Jurkat, Clone E6-1 (cell line): ENCODE results near the gene ITGA11.
"Not testable (repeated sequence)": the region's sequence is repeated elsewhere in the genome, so short reads cannot be mapped to it uniquely, and the experiment has no call there.

Source experiments
- DNase-seq: peaks from one replicate; pipeline ENCODE4 v3.0.0-alpha.2; 2011; ENCODE audit warnings: low read depth, low spot score
- H3K4me3 ChIP-seq: 2 replicates; pipeline ENCODE4 v1.5.1; 2011; ENCODE audit warnings: mild to moderate bottlenecking, low read length, control low read depth, moderate library complexity

ITGA11 gene

DNA sequence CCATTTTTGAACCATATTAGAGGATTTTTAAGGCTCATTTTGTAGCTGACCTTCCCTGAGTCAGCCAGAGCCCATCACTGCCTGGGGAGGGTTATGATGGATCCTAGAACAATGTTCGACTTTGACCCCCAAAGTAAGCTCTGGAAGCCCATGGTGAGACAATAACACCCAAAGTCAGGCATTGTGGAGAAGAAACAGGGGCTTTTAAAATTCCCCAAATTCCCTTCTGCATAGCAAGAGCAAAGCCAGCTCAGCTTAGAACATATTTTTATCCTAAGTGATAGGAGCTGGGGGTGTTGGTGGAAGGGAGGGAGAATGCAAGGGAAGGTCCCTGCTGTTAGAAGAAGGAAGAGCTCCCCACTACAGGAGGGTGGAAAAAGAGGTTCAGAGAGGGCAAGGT, 4.0 kb downstream of the ITGA11 start:
- no peak for DNase-seq
- no peak overlapping the region for H3K4me3 ChIP-seq

DNA sequence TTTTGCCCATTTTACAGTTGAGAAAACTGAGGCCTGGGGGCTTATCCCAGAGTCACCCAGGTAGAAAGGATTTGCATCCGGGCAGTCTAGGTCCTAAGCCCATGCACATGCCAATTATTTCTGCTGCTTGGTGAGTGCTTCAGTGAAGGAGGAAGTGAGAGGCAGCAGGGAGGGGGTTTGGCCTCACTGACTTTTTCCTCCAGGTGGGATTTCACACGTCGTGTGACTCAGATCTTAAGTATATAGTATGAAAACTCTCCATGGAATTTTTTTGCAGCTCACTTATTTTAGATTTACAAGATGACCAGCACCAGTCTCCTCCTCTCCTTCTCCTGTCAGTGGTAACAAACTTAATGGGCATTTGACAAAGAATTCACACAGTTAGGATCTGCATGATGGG, 4.6 kb downstream of the ITGA11 start:
- no peak for DNase-seq
- H3K4me3 ChIP-seq = no peak overlapping the region

DNA sequence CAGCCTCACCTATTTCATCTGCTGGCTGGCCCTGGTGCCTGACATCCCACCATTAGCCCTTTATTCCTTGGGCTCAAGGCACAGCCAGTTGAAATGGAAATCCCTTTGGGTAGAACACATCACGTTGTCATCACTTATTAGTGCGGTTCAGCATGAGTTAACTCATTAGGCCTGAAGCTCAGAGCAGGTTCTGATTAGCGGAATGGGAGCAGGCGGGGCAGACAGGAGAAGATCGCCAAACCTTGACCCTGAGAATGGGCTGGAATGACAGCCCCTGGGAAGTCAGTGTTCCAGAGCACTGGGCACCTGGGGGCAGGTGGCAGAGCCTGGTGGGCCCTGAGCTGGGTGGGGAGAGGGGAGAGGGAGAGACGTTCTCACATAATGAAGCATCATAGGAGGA, 5.8 kb downstream of the ITGA11 start:
- DNase-seq = no peak
- no peak overlapping the region for H3K4me3 ChIP-seq

DNA sequence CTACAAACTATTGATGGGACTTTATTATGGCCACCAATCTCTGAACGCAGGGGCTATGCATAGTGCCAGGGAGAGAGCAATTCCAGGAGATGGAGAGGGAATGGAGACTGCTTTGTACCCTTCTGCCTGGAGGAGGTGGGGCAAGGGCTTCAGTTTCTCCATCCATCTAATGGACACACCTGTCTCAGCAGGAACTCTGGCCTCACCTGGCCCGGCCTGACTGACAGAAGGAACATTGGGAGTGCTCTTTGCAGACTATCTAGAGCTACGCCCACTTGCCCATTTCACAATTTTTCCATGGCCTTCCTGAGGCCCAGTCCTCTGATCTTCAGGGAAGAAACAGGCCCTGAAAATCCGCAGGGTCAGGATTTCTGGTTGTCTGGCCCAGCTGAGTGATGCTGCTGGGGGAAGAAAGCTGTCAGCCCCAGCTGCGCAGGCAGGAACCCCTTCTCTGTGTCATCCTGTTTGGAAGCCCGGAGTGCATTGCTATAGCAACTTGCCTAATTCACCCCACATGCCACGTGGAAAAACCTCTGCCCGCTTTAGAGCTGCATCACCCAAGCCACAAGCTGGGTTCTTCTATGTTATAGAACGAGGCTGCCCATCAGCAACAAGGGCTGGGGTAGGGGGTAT, 6.4 kb downstream of the ITGA11 start:
- H3K4me3 ChIP-seq = no peak overlapping the region
- DNase-seq = no peak

DNA sequence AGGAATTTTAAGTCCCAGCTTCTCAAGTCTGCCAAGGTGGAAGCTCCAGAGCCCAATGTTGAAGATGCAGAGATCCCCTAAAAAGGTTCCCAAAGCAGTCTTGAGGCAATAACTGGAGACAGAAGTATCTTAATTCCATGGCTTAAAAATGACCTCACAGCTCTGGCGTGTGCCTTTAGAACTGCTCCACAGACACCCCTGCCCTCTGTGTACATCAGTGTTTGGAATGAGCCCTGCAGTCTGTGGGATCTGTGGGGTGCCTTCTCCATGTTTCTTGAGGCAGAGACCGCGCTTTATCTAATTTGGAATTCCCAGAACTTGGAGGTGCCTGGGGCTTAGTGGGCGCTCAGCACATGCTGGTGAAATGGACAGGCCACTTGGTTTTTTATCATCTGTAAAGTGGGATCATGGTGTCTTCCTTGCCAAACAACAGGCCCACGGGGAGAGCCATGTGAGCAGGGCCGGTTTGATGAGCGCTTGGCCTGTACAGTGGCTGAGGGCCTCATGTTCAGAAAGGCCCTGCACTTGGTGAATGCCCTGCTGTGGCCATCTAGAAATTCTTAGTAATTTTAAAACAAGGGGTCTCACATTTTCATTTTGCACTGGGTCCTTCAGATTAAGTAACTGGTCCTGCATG, 7.1 kb downstream of the ITGA11 start:
- no peak for DNase-seq

DNA sequence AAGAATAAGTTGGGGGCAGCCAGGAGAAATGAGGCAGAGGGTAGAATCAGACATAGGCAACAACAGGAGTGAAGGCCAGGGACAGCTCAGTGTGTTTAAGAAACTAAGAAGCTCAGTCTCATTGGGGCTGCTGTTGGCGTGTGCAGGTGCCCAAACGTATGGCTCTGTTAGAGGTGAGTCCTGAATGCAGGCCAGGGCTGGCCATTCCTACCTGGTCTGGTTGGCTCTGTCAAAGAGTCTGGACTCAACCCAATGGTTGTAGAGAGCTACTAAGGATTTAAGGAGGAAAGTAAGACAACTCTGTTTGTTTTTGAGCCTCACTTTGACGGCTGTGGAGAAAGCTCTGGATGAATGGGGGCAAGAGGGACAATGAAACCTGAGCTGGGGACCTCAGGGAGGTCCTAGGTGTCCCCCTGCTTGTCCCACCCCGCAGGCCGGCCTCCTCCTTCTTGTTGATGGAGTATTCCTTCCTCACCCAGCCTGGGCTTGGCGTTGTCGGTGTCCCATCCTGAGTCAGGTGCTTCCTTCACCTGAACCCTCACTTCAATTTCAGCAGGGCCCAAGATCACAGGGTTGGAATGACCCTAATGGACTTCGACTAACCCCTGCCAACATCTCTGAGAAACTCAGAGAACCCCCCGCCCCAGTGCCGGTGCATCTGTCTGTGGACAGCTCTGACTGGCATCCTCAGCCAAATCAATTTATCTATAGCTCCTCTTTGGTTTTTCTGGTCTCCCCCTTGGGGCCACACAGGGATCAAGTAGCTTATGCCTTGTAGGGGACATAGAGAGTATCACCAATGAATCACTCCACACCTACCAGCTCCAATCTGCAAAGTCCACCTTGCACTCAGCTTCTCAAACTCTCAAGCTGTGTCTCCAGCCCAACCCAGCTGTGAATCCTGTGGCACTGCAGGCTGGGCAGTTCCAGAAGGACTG, 8.3 kb downstream of the ITGA11 start:
- no peak overlapping the region for H3K4me3 ChIP-seq
- no peak for DNase-seq

More for the DNA sequence above, 7.1 kb downstream of the ITGA11 start:
- no peak overlapping the region for H3K4me3 ChIP-seq

DNA sequence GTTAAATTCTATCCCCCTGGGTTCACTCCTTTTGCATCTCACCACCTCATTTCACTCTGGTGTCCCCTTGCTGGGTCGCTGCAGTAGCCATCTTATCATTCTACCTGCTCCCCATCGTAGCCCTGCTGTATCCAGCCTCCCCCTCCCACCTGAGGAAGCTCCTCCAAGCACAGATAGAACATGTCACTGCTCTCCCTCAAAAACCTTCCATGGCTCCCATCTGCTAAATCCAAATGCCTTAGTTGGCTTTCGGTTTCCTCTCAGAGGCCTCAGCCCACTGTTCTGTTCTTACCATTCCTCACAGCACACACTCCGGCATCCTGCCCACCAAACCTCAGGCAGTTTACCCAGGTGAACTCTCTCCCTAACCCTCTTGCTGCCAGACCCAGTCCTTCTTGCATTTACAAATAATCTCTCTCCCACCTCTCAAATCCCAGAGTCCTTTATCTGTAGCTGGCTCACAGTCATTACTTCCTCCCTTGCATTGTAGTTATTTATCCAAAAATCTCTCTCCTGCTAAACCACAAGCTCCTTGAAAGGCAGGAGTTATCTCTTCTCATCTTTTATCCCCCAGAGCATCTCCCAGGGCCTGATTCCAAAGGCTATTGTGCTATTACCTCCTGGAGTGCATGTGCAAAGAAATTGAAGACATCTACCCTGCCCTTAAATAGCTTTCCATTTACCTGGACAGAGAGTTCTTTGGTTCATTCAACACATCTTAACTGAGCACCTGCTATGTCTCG, 9.4 kb downstream of the ITGA11 start:
- not testable (repeated sequence) for H3K4me3 ChIP-seq, DNase-seq

DNA sequence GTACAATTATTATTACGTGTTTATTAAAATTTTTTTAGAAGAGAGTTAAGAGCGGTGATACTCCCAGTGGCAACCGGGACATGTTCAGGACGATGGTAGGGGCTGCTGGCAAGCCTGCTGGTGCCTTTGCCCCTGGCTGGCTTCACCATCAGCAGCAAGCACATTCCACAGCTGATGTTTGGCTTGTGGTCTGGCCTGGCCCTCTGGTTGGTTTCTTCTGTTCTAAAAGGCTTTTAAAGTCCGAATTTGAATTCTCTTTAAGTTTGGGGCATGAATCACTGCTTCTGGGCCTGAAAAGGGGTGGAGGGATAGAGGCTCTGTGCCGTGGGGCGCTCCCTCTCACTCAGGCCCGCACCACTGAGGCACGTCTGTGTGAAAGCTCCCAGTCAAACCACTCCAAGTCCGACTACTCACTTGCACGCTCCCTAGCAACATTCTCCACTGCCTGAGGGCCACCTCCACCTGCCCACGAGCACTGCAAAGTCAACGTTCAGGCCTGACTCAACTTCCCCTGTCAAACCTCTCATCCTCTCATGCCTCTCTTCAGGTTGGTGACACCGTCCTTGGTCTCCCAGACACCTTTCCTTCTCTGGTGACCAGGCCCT, 10.1 kb downstream of the ITGA11 start:
- DNase-seq = no peak
- no peak overlapping the region for H3K4me3 ChIP-seq

DNA sequence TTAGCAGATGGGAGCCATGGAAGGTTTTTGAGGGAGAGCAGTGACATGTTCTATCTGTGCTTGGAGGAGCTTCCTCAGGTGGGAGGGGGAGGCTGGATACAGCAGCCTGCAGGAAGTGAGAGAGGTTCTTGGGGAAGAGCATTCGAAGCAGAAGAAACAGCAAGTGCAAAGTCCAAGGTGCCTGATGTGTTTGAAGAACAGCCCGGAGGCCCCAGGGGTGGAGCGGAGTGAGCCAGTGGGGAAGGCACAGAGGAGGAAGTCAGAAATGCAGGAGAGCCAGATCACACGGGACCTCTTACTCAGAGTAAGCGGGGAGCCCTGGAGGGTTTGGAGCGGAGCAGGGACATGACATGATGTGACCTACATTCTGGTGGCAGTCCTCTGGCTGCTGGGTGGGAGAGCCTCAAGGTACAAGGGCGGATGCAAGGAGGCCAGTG, 10.8 kb downstream of the ITGA11 start:
- DNase-seq = no peak
- H3K4me3 ChIP-seq = no peak overlapping the region

DNA sequence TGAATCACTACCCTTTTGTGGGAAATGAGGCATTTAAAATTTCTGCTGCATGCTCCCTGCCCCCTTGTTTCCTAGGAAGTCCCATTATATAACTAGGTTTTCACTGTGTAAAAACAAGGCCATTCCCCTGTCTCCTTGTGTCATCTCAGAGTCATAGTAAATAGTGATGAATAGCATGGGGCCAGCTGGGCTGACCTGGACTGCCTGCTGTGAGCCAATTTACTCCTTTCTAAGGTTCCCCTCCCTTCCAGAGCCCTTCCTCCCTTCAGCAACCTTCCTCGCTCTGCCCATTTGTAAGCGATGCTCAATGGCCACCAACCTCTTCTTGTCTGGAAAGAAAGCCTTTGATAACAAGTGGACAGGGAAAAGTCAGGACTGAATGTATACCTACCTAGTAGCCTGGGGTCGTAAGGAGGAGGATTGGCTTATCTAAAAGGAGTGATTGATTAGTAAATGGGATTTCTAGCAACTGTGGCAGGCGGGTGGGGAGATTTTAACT, 11.7 kb downstream of the ITGA11 start:
- no peak for DNase-seq

DNA sequence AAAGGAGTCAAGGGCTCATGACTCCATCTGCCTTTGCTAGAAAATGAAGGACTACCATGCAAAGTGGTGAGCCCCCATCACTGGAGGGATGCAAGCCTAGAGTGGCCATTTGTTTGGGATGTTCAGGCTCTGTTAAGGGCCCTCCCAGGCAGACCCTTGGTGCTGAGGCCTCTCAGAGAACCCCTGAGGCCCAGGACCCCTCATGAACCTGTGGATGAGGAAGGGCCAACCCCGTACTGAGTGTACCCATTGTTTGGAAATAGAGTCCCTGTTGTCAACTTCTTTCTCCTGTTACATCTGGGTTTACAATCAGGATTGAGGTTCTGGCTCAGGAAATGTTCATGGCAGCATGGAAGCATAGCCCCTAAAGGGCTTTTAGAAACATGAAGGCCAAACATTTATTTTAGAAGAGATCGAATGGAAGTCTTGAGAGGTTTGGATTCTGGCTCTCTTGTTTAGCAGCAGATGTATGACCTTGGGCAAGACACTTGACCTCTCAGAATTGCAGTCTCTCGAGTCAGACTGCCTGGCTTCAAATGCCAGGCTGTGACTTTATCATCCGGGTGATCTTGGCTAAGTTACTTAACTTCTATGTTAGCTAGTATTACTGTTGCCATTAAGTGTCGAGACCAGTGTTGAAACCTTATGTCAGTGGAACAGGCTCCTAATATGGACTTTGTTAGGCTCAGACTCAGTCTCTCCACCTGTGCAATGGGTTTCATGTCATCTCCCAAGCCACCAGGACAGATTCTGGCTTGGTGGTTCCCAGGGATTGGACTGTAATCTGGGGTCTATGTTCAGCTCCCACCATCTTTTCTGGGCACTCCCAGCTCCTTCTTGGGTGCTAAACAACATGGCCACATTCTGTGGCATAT, 12.4 kb downstream of the ITGA11 start:
- DNase-seq = no peak
- H3K4me3 ChIP-seq = no peak overlapping the region

More for the DNA sequence above, 11.7 kb downstream of the ITGA11 start:
- no peak overlapping the region for H3K4me3 ChIP-seq

DNA sequence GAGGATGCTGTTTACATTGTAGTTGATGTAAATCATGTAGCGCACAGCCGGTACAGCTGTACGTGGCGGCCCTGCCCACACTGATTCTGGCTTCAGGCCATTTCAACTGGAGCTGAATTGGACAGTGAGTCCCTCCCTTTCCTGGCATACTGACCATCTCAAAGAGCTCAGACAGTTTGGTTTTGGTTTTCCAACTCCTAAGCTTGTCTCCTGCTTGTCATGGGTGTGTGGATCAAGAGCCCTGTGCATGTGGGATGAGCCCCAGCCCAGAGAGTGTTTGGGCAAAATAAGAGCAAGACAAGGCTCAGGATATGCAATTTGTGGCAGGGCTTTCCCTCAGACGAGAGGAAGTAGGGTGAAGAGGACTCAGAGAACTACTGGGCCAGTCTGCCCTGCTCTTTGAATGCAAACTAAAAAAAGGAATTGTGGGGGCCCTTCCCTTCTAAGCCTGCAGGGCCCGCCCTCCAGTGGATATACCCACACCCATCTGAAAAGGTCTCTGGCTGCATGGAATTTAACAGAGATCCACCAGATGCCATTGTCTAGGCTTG, 13.3 kb downstream of the ITGA11 start:
- no peak overlapping the region for H3K4me3 ChIP-seq
- no peak for DNase-seq

DNA sequence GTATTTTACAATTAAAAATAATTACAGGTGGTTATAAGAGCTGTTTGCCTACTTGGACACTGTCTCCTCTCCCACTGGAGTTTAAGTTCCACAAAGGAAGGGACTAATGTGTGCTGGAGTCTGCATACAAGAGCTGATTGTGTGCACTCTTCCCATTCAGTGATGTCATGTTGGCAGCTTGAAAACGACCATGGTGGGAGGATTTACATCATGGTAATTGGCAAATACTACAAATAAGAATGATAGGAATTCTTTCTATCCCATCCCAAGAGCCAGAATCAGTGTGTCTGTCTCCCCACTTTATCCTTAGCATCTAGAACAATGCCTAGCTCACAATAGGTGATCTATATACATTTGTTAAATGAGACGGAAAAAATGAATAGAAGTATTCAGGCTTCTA, 14.1 kb downstream of the ITGA11 start:
- no peak overlapping the region for H3K4me3 ChIP-seq
- no peak for DNase-seq

DNA sequence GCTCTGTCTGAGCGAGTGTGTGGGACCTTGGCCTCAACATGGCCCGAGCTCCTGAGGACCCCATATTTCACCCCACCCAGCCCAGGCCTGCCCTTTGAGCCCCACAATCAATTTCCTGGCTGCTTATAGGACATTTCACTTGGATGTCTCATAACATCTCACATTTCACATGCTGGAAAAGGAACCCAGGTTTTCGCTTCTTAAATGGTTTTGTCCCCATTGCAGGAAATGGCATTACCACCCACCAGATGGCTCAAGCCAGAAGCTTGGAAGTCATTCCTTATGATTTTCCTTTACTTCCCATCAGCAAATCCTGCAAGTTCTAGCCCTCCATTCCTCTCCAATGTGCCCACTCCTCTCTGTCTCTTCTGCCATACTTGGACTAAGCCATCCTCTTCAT, 14.9 kb downstream of the ITGA11 start:
- DNase-seq = no peak
- H3K4me3 ChIP-seq = no peak overlapping the region

DNA sequence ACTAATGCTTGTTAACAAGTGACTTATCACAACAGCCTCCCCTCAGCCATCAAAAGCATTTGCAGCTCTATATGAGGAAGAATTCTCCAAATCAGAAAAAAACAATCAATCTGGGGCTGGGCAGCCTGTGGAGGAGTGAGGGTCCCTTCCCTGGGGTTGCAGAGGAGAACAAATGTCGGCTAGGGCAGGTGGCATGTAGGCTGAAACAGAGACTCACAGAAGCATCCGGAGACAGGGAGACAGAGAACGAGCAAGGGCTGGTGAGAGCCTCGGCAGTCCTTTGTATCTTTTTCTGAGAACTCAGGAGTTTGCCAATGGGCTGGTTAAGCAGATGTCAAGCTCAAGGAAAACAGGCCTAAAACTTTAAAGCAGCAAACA, 15.8 kb downstream of the ITGA11 start:
- H3K4me3 ChIP-seq = no peak overlapping the region
- no peak for DNase-seq

DNA sequence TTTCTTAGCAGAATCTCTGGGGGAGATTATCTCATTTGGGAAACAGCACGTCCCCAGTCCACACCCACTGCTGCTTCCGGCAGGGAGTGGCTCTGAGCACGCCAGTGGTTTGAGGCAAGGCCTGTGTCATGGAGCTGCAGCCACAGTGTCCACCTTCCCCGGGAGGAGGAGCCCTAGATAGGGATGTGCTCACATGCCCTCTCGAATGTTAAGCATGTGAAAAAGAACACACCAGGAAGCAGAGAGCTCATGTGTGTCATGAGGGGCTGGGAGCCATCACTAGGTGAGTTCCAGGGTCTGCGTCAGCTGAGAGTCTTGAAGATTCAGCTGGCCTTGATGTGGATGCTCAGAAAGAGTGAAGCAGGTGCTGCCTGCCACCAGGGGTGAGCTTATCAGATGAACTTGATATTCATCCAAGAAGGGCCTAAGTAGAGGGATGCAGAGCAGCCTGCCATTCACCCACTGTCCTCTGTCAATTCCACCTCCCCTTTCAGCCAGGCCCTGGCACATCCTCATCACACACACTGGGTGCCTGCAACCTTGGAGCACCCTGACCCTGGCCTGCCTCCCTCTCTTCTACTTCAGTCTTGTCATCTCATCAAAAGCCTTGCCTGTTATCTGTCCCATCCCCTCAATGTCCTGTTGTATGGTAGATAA, 16.3 kb downstream of the ITGA11 start:
- H3K4me3 ChIP-seq = no peak overlapping the region
- peak; percentile 11 for DNase-seq

DNA sequence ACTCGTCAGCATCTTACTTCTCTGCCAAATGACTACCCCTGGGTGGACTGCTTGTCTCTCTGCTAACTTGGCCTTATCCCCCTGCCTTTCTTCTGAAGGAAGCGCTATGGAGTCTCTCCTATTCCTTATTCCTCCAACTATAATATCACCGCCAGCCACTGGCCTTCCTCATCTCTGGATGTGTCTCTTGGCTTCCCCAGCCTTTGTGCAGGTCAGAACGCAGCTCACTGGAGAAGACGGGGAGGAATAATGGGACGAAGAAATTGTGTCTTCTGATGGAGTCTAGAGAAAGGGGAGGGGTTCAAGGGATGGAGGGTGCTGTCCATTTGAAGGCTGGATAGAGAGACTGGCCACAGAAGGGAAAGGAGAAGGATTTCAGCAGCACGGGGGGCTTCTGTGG, 16.9 kb downstream of the ITGA11 start:
- no peak for DNase-seq
- no peak overlapping the region for H3K4me3 ChIP-seq
